Stimulated activated CD8-positive, alpha-beta memory T cell treated with anti-CD3 and anti-CD28 coated beads, Interleukin-15, amount 100 ng/mL, for 4 hours (primary cell): ENCODE data around the gene GRB10.

Experiments
- DNase-seq, 2 donors: peaks; one replicate each; pipeline ENCODE4 v3.0.0-alpha.2; 2020; ENCODE audit warnings: low read depth in 2 of 2

GRB10 gene

DNA sequence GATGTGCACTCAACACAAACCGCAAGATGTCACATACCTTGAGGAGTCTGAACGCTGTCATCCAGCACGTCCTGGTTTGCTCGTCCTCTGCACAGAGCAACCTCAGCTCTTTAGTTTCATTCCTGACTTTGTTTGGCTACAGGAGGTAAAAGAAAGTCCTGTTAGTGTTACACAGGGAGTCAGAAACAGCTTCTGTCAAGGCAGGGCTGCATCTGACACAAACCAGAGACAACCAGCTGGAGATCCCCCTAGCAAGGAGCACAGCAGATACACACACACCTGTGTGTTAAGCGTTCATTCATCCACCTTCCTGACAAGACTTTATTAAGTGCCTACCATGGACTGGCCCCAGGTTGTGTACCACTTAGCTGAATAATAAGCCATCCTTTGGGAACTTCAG, 170.0 kb downstream of the GRB10 start:
- no peak for DNase-seq

DNA sequence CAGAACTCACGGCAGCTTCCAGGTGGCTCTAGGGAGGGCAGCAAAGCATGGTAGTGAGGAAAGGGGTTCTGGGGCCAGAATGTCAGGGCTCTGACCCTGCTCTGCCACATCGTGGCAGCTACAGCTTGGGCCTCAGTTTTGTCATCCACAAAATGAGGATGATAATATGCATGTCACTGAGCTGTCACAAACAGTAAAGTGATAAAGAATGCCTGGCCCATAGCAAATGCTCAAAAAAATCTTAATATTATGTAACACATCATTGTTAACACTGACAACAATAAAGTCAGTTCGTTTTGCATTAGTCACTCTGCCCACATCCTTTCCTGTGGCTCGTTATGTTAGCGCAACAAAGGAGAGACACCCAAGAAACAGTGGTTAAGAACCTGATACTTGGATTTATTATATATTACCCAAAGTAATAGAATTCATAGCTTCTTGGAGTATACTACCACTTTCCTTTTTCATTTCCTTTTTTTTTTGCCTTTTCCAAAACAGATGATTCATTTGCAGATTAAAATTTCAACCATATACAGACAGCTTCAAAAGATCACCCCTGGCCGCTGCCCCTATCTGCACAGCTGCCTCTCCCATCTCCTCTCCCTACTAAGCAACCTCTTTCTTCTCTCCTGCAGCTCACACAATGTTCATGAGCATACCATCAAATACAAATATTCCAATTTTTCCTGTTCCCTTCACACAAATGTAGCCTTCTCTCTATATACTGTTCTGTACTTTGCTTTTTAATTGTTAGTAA, 172.0 kb downstream of the GRB10 start:
- peak in 1 of 2 donors; percentile 10 for DNase-seq

DNA sequence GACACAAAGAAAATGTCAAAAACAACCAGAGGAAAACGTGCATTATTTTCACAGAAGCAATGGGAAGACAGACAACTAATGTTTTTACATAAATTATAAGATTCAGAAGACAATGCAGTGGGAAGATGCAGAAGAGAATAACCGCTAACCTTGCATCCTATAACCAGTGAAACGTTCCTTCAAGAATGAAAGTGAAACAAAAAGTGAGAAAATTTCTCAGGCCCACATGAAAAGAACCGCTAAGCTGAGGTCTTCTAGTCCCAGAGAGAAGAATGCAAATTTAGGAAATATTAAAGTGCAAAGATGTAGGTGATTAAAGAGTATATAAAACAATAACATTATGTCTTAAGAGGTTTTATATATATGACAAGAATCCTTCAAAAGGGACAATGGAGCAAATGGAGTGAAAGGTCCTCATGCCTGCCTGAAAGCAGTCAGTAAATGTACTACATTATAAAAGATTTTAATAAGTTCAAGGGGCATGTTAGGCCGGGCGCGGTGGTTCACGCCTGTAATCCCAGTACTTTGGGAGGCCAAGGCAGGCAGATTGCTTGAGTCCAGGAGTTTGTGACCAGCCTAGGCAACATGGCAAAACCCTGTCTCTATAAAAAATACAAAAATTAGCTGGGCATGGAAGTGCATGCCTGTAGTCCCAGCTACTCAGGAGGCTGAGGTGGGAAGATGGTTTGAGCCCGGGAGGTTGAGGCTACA, 174.3 kb downstream of the GRB10 start:
- no peak for DNase-seq

DNA sequence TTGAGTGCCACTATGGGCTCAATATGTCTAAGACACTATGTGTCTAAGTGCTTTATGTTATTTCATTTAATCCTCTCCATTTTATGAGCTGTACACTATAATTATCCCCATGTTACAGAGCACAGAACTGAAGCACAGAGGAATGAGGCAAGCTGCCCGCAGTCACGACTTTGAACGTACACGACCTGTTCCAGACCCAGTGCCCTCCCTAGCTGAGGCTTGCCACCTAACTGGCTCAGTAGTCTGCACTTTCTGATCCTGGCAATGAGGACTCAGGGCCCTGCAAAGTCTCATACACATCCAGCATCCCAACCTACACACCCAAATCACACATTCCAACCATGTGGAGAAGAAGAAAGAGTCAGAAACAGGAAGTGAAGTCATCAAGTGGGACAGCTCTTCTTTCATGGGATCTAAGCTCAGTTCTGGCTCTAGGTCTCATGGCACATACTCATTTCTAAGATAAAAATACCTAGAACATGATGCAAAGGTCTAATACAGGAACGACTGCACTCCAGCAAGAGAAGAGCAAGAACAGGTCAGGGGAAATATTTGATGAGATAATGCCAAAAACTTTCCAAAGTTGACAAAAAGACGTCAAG, 175.1 kb downstream of the GRB10 start:
- DNase-seq, result no peak

DNA sequence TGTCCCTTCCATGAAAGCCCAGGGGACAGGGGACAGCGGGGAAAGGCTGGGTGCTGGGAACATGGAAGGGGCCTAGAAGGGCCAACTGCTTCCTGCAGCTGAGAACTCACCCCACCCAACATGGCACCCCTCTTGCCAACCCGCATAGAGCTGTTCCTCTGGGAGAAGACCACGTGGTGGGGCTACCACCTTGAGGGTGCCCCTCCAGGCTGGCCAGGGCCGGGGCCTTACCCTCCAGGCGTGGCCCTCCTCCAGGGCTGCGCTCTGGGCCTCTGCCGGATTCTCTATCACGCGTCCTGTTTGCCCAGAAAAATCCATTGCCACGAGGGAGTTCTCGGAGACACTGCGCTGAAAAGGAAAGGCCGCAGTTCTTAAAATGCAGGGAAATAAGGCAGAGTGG, 177.6 kb downstream of the GRB10 start:
- no peak for DNase-seq

DNA sequence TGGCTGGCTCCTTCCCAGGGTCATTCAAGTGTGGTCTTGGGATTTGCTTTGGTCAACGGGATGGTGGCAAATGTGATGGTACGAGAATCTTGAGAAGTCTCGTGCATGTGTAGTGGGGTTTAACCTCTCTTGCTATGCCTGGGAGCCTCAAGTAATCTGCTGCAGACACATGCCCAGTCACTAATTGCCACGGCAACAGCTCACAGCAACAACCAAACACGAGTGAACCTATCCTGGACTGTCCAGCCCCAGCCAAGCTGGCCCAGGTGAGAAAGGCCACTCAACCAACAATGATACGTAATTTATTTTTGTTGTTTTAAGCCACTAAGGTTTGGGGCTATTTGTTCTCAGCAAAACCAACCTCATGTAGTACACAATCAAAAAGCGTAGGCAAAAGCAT, 179.4 kb downstream of the GRB10 start:
- DNase-seq, result no peak

DNA sequence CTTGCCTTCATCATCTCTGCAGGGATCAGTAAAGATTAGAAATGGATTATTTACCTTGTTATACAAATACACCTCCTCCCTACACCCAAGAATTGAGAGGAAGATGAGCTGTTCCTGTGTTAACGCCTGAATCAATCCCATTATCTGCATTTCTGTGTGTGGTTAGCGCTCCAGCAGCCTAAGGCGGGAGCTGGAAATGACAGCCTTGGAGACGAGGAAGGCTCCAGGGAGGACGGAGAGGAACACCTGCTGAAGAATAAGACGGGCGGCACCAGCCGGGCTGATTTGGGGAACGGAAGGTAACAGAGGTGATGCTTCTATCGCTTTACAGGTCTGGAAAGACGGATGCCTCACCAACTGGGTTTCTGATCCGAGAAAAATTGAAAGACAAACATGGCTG, 183.3 kb downstream of the GRB10 start:
- no peak for DNase-seq

DNA sequence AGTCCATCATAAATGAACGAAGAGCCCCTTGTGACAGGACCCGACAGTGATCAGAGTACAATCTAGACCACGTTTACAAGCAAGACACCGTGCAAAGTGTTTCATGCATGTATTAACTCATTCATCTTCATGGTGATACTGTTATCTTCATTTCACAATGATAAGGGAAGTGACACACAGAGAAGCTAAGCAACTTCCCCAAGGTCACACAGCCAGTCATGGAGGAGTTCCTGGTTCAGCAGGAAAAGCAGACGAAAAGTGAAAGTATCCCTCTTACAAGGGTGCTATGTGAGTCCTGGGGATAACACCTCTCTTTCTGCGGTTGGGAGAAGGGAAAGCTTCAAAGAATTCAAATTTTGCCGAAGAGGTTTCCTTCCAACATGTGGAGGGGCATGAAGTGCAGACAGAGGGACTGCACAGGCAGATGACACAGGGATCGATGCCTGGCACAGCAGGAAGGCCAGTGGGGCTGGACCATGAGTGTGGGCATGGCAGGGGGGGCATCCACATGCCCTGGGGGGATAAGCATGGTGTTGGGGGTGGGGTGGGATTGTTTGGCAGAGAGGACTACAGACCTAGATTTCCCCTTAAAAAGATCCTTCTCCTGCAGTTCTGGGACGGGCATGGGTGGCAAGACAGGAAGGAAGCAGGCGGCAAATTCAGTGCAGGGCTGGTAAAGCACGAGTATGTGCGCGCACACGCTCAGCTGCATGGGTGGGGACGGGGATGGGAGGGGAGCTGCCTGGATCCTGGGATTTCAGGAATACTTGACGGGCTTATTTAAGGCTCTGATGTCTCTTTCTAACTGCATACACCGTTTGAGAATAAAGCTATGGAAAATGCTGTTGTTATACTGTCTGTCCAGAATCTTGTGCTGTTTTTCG, 184.0 kb downstream of the GRB10 start:
- no peak for DNase-seq

DNA sequence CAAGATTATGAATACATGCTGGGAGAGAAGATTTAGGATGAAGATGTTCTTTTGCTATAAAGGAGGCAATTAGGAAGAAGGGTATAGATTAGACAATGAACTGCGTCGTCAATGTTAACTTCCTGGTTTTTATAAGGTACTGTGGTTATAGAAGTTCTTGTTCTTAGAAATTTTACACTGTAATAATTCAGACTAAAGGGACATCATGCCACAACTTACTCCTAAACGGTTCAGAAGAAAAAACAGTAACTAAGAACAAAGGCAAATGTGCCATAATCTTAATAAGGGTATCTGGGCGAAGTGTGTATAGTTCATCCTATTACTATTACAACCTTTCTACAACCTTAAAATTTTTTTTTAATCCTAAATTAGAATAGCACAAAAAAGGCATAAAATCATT, 186.2 kb downstream of the GRB10 start:
- no peak for DNase-seq

DNA sequence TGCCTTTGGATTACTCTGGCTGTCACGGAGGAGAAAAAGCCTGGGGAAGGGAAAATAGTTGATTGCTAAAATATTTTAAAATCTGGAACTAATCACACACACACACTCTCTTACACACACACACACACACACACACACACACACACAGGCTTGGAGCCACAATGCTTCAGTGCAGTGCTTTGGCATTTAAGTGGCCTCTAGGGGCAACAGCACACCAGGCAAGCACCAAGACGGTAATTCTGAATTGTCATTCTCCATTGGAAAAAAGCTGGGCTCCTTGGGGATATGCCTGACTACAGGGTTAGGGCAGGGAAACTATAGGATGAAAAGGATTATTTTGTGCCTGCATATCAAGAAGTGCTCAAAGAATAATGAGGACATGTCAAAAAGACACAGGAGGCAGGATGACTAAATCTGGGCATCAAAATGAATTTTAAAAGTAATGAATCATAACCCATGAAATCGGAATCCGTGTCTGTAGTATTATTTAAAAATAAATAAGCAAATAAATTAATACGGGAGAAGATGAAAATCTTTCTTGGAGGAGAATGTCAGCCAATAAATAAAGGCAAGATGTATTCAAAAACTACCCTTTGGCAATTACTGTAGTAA, 187.1 kb downstream of the GRB10 start:
- DNase-seq, result no peak

DNA sequence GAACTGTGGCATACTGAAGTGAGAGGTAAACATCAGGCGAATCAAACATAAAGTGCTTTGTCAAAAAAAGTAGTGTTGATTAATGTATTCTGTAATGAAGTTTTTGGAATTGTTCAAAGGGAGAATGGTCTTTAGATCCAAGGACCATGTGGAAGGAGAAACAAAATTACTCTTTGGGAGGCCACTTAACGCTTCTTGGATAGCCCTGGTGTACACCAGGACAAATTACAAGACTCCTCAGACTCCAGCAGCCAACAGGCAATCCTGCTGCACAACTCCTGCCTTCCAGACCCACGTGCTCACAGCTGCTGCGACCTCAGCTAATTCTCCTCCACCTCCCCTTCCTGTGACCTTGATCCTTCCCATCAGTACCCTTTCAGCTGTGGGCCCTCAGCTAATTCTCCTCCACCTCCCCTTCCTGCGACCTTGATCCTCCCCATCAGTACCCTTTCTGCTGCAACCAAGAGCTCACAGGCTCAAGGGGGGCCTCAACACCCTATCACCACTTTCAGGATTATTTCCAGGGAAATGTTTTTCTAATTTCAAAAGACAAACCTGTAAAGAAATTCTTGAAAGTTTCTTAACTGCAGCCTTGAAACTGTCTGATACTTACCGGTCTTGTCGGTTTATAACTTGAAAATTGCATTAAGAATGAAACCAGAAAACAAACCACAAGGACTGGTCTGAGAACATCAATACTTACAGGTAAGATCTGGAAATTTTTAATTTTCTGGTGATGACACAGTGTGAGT, 187.8 kb downstream of the GRB10 start:
- no peak for DNase-seq

DNA sequence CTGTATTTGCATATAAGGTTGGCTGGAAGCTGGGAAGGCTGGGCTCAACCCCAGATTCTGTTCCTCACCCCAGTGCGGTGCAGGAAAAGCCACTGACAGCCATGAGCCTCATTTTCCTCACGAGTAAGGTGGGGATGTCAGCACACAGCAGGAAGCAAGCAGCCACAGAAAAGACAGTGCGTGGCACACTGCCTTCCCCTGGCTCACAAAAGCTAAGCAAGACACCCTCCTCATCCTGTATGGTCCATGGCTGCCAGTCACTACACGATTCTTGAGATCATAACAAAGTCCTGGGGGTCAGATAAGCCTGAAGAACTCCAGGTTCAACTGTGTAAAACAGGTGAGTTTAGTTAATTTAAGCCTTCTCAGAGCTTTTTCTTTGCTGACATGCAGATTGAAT, 188.6 kb downstream of the GRB10 start:
- no peak for DNase-seq

DNA sequence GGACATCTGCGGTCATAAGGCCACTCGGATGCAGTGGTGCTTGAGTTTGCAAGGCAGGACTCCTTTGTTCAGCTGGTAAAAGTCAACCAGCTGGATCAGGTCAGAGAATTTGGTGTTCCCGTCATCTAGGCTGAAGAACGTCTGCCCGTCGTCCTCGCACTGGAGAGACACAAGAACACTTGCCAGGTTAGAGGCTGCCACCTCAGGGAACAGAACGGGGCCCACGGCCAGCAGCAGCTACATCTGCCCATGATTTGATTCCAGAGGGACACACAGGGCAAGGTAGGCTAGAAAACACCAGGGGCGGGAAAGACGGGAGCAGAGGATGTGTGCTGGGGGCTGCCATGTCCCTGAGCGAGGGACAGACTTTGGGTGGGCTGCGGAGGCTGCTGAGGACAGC, 189.8 kb downstream of the GRB10 start:
- no peak for DNase-seq

DNA sequence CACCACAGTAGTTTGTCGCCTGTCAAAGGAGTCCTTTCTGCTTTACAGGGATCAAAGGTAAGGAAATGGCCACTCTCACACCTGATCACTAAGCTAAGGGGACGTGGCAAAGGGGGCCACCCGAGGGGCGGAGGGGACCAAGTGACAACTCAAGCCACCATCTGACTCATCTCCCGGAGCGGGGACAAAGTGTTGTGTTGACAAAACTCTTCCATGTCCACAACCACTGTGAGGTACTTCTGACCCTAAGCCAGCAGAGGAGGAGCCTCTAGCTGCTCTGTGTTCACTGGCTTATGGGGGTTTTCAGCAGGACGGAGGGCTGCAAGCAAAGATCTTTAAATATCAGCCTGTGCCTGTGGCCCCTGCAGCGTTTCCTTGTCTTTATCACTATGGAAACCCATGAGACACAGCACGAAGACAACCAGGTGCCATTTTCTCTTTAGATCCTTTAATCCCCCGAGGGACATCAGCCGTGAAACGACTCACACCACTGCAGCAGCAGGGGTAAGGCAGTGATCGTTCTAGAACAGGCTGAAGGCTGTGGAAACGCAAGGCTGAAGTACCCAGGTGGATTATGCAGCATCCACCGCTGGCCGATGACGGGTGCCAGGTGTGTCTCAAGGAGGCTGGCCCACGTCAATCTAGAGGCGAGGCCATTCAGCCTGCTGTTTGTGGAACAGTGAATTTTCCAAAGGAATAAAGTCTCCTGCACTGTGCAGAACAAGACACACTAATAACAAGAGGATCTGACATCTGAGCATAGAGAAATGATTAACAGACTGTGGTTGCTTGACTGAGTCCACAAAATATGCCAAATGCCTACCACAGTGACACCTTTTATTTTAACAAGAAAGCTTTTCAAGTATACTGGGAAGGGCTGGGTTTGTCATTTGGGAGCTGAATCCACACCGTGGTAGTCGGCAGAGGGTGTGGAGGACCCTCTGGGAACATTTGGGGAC, 190.9 kb downstream of the GRB10 start:
- DNase-seq, result no peak

DNA sequence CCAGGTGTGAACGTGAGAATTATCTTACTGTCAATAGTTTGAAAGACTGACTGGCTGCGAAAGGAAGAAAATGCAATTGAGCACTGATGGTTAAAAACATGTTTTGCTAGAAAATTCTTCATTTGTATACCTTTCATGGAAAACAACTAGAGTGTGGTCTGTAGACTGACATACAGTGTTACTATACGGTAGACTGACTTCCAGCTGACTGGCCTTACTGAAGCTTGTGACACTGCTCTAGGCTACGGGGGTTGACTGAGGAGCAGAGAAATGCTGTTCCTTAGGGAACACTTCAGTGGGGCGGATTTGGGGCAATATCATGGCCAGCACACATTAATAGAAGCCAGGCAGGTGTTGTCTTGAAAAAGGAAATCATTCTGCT, 191.6 kb downstream of the GRB10 start:
- DNase-seq, result no peak

DNA sequence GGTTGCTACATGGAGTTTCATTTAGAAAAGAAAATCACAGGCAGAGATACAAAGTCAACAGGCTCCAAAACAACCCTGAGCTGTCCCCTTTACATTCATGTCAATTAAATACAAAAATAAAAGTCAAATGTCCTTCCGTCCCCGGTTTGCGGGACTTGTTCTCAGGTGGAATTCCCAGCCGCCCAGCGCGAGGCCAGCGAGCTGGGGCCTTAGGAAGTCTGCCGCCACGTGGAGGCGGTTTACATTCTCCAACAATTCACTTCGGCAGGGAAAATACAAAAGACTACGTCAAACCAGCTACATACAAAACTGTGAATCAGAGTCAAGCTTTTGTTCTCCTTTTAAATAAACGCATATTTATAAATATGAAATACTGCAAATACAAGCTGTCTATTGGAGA, 192.2 kb downstream of the GRB10 start:
- no peak for DNase-seq

DNA sequence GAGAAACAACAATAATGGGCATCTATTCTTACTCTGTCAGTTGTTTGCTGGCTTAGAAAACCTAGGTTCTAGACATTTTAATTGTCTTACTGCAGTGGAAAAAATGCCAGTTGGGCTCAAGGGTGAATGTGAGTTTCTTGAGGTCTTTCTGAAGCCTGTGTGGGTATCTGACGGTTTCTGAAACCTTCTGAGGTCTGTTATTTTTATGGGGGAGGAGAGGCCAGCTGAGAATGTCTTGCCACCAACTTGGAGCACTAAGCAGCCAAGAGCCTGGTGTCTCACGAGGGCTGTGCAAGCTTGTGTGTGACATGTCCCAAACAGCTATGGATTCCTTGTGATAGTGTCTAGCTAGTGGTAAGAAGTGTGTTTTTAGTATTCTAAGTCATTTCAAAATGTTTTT, 193.3 kb downstream of the GRB10 start:
- DNase-seq, result no peak

DNA sequence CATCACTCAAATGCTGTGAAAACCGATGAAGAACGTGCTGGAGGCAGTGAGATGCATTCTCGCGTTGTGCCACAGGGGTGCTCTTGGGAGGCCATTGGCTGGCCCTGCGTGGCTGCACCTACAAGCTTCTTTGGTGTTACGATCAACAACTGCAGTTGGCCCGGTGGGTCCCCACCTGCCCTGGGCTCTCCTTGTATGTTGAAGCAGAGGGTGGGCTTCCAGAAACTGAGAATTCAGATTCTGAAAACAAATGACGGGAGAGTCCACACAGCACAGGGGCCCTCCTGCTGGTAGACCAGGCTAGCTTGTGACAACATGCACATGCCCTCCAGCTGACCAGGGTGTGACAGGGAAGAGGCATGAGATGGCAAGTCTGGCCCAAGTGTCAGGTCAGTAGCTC, 193.8 kb downstream of the GRB10 start:
- DNase-seq, result no peak

DNA sequence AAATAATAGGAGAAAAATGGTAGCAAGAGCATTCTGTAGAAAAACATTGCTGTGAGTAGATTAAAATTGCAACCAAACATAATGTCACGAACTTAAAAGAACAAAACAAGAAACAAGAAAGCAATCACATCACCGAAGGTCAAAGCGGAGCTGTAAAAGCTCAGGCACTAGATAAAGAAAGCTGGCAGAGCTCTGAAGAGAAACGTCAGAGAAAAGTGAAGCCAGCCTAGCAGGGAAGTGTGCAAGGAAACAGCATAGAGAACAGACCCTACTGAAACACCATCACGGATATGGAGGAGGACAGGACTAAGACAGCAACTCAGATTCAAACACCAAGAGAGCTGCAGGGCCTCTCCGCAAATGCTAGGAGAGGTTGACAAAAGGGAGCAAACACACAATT, 195.0 kb downstream of the GRB10 start:
- DNase-seq, result no peak
